ENCODE results near the gene SOBP.

SOBP gene

DNA sequence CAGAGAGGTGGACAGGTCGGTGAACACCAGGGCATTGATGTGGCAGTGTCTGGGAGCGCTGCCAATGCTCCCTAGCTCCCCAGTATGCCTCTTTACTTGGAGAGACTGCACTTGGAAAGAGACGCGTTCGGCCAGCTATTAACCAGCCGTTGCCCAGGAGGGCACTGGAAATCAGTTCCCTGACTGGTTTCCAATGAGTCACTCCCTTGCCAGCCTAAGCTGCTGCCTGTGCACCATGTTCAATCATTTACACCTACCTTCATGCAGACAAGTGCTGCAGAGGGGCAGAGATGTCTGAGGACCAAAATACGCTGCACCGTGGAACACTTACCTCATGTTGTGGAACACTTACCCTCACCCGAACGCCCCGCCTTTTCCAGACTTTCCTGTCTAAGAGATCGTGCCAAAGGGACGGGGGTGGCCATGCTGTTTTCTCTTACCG is 151.6 kb downstream of the SOBP start:
- no peak for DNase-seq (ENCODE audit: low spot score)

DNA sequence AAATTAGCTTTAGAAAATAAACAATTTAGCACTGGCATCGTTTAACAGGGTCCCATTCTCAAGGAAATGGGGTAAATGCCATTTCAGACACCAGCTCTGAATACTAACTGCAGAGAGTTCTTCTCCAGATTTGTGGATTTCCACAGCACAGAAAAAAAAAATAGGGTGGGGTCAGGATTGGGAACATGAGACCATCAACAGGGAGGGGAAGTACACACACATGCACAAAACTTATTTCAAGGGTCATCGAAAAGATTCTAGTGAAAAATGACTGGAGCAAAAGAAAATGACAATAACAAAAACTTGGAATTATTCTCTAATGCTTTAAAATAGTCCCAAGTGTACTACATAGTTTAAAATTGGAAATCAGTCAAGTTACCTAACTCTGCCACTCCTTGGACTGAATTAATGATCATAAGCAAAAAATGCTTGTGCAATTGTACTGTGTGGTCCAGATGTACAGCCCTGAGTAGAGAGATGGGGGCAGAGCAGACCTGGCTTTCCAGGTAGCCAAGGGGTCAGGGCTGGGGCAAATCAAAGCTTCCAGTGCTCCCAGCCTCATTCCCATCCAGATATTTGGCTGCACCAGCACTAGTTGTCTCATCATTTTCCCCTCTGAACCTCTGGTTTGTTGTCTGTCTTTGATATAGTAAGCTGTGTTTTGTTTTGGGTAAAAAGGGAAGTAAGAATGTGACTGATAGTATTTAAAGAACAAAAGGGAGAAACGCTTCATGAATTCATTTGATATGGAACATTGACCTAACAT is 152.4 kb downstream of the SOBP start:
- no peak for DNase-seq (ENCODE audit: low spot score)

DNA sequence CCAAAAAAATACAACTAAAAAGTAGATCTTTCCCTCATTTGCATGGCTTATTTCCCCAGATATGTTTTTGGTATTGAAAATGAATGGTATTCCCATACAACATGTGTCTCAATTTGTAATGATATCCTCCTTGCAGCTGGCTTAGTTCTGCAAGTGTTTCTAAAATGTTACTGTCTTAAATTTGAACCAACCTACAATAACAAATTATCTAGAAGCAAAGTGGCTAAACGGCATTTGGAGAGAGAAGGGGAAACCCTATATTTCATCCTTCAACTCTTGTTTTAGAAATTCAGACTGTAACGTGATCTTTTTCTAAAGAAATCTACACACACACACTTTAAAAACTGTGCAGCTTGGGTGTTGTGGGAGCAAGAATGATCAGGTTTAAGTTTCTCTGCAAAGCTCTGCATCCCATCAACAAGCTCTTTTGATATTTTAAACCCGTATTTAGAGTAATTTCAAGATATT is 153.0 kb downstream of the SOBP start:
- no peak for DNase-seq (ENCODE audit: low spot score)

DNA sequence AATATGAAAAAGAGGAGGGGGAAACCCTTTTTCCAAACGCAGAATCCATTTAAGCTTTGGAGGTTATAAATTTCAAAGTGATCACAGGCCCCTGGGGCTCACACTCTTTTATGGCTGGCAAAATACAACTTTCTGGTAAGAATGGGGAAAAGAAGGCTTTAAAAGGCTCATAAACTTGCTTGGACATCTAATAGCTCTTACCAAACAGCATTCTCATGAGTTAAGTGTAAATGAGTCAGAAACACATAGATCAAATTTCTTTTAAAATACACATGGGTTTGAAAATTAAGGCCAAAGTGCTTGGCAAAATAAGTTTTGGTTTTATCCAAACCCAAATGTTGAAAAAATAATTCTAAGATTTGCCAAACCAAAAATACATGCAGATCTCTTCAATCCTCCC is 154.6 kb downstream of the SOBP start:
- no peak for DNase-seq (ENCODE audit: low spot score)

DNA sequence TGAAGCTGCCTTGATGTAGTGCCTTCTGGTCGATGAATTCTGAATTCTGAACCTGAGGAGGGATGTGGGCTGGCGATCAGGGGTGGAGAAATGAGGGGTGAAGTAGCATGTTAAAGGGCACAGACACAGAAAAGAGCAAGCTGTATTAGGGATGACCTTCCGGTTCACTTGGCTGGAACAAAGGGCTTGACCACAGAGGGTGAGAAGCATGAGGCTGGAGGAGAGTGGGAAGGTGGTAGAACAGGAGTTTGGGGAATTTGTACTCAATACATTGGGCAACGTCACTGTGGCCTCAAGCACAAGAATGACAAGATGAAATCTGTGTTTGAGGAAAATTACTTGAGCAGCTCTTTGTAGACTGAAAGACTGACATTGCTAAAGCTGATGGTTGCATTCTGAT is 155.8 kb downstream of the SOBP start:
- no peak for DNase-seq (ENCODE audit: low spot score)

DNA sequence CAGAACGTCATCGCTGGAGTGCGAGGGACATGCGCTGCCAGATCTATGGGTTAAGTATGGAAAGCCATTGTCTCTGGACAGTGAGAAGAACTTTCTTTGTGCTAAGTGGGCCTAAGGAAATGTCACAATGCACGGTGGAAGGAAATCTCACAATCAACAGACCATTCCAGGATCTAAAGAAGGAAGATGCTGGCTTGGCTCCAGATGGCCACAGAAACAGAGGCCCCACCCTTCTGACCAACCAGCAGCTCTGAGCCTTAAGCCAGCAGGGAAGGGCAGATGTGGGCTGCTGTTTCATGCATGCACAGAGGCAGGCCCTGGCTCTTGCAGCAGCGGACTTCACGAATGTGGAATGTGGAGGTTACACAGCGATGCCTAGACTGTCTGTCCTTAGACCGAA is 156.3 kb downstream of the SOBP start:
- DNase-seq (ENCODE audit: low spot score), result no peak

DNA sequence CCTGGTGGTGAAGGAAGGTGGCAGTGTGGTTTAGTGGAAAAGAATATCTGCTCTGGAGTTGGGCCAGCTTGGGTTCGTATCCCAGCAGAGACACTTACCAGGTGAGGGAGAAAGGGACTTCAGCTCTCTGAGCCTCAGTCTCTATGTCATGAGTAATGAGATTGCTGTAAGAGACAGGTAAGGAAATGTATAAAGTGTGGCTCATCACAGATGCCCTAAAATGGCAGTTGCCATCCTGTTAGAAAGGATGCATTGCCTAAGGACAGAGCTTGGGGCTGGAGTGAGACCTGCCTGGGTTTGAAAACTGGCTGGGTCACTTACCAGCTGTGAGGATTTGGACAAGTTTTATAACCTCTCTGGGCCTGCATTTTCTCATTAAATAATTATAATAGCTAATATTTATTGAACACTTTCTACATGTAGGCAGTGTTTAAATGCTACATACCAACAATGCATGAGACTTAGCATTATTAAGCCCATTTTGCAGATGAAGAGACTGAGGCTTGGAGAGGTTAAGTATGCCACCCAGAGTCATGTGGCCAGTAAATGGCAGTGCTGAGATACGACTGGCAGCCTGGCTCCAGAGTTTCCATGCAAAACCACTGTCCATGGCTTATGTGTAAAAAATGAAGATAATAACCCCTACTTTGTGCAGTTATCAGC is 157.0 kb downstream of the SOBP start:
- DNase-seq (ENCODE audit: low spot score), result no peak

DNA sequence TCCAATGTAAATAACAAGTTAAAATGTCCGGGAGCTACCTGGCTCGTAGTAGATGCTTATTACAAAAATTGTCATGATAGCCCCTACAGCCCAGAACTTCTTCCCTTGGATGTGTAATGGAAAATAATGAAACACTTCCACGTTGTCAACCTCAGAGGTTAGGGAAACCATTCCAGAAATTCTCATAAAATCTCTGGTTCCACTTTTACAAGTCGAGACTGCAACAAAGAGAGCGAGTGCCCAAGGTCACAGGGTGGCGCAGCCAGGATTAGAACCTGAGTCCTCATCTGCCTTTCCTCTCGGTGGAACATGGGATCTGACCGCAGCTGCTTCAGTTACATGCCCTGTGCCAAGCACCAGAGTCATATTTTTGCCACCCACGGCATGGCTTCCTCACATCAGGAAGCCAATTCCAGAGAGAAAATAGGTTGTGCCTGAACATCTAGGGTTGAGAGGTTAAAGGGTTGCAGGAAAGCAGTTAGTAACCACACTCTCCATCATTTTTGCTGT is 157.6 kb downstream of the SOBP start:
- no peak for DNase-seq (ENCODE audit: low spot score)

DNA sequence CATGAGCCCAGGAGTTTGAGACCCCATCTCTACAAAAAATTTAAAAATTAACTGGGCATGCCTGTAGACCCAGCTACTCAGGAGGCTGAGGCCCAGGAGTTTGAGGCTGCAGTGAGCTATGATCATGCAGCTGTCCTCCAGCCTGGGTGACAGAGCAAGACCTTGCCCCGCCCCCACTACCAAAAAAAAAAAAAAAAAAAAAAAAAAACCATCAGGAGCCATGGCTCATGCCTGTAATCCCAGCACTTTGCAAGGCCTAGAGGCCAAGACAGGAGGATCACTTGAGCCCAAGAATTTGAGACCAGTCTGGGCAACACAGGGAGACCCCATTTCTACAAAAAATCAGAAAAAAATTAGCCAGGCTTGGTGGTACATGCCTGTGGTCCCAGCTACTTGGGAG is 159.1 kb downstream of the SOBP start:
- DNase-seq (ENCODE audit: low spot score), result no peak

DNA sequence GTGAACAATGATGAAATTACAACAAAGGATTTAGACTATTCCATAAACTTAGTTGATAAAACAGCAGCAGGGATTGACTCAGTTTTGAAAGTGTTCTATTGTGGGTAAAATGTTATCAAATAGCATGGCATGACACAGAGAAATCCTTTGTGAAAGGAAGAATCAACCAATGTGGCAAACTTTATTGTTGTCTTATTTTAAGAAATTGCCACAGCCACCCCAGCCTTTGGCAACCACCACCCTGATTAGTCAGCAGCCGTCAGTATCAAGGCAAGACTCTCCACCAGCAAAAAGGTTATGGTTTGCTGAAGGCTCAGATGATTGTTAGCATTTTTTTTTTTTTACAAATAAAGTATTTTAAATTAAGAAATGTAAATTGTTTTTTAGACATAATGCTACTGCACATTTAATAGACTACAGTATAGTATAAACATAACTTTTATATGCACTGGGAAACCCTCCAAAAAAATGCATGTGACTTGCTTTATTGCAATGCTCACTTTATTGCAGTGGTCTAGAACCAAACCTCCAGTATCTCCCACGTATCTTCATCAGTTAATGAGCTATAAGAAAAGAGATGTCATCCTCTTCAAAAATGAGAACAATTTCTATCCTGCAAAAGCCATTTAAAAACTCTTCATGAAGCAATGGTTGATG is 162.7 kb downstream of the SOBP start:
- no peak for DNase-seq (ENCODE audit: low spot score)

DNA sequence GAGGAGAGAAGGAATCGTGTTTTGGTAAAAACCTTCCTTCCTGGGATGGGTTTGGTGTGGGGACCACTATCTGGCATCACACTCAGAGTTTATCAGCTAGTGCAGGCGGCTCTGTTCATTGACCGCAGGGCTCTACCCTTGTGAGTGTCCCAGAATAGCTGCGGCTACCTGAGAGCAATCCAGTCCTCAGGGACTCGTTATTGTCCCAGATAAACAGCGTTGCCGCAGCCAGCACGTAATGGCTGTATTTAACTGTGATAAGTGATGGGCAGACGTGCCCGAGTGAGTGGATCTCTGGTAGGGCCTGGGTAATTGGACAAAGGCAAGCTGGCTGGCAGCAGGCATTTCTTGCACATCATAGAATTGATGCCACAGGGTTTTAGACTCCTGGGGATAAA is 163.3 kb downstream of the SOBP start:
- no peak for DNase-seq (ENCODE audit: low spot score)

DNA sequence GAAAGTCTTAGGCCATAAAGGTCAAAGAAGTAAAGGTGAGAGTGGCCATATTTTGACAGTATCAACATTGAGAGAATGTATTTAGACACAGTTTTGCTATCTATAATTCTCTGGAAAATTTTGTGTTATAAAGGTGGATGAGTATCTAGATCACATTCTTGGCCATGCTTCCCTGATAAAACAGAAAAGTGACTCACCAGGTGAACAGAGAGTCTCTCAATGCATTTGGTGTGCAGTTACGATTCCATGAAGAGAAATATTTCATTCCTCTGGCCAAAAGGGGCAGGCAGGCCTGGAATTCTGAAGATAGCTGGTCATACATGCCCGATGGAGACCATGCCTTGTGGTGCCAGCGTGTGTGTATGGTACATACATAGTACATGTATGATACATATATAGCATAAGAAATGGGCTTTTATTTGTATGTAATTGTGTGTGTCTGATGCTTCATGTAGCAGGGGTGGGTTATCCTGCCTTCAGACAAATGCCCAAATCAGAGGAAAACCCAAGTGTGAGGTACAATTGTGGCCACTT is 164.0 kb downstream of the SOBP start:
- DNase-seq (ENCODE audit: low spot score), result no peak

DNA sequence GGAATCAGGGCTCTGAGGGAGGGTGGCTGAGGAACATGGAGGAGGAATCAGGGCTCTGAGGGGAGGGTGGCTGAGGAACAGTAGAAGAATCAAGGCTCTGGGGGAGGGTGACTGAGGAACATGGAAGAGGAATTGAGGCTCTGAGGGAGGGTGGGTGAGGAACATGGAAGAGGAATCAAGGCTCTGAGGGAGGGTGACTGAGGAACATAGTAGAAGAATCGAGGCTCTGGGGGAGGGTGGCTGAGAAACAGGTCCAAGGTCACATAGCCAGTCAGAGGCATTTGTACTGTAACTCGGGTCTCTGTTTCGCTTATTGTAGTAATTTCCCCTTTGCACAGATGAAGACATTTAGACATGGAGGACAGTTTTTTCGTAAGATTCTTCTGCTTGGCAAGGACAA is 164.8 kb downstream of the SOBP start:
- DNase-seq (ENCODE audit: low spot score), result no peak

DNA sequence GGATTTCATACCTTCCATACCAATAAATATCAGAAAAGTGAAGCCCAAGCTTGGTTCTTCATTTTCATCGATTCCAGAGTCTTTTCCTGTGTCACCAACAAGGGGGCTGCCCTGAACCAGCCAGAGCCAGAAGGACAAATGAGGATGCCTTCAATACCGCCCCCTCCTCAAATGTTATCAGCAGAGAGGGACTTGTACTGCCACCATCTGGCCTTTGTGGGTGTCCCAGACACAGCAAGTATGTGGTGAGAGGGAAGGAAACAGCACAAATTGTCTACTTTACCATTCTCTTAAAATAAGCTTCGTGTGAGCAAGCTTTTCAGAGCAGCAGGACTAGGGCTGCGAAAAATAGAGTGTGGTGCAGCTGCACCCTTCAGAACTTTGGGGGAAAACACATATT is 165.3 kb downstream of the SOBP start:
- DNase-seq (ENCODE audit: low spot score), result no peak

DNA sequence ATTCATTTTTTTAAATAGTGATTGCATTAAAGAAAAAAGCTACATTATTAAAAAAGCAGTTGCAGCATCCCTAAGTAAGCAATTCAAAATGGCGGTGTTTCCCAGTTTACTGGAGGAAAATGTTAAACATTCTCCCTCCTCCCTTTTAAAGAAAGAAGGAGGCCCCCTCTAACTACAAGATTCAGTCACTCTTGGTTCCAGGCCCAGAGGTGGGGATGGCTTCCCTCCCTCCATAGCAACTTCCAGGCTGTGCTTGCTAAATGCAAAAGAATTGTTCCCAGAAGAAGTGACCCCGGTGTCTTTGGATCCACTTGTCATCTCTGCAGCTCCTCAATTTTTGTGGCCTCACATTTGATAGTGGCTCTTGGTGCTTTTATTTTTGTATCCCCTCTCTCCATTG is 165.9 kb downstream of the SOBP start:
- DNase-seq (ENCODE audit: low spot score), result no peak

DNA sequence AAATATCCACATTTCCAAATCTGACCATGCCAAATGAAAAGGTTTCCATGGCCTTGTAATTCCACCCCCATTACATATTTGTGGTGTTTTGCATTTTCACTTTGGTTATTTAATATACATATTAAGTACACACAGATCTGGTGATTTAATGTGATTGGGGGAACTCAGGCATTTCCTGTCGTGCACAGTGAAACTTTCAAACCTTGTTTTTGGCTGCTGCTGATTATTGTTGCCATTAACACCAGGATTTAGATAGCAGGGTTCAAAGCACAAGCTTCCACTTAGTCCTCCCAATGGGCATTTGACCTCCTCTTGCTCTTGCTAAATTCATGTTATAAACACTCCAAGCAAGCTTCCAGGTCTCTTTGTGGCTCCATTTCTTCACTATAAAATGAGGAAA is 166.5 kb downstream of the SOBP start:
- DNase-seq (ENCODE audit: low spot score), result no peak

DNA sequence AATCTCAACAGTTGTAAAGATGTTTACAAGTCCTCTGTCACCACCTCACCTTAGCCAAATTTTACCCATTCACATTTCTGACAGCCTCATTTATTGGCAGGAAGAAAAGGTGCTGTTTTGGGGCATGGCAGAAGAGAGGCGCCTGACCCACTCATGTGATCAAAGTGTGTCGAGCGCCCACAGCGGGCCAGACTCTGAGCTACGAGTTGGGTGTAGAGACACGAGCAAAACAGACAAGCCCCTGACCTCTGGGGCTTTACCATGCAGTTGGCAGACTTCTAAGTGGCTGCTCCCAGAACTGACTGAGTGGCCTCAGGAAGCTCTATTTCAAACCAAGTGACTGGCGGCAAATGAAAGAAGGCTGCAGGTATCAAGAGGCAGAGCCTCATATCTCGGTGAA is 167.0 kb downstream of the SOBP start:
- no peak for DNase-seq (ENCODE audit: low spot score)

DNA sequence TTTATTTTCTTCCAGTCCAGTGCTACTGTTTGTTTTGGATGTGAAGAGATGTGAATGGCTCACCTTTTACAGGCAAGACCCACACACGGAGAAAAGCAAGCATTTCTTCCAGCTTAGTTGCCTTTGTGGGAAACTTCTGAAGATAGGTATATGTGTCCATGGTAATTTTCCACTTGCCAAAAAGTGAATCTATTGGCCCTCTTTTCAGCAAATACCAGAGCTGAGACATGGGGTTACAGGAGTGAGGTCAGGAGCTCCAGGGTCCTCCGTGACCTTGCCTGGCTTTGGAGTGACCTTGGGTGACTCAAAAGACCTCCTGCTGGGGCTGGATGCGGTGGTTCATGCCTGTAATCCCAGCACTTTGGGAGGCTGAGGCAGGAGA is 167.4 kb downstream of the SOBP start:
- no peak for DNase-seq (ENCODE audit: low spot score)

DNA sequence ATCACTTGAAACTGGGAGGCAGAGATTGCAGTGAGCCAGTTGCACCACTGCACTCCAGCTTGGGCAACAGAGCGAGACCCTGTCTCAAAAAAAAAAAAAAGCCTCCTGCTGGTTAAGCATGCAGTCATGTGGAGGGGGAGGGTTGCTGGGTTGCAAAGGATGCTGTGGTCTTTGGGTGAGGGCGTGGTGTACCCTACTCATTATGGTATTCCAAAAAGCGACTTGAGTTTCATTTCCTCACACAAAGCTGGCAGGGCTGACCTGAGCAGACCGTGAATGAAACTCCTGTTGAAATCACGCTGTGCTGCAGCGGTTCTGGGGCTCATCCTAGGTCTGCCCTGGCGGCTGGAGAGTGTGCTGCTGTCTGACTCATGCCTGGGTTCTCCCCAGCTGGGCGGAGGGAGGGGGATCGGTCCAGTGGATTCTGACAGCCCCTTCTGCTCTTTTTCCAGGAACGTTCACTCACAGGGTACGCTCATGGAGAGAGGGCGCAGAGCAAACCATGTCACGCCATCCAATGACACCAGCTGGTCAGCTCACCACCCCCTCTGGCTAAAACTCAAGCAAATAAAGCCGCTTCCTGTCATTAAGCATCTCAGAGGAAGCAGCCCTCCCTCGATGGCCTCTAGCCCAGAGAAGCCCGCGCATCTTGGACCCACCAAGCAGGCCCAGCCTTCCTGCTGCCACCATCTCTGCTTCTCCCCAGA is 168.0 kb downstream of the SOBP start:
- no peak for DNase-seq (ENCODE audit: low spot score)

DNA sequence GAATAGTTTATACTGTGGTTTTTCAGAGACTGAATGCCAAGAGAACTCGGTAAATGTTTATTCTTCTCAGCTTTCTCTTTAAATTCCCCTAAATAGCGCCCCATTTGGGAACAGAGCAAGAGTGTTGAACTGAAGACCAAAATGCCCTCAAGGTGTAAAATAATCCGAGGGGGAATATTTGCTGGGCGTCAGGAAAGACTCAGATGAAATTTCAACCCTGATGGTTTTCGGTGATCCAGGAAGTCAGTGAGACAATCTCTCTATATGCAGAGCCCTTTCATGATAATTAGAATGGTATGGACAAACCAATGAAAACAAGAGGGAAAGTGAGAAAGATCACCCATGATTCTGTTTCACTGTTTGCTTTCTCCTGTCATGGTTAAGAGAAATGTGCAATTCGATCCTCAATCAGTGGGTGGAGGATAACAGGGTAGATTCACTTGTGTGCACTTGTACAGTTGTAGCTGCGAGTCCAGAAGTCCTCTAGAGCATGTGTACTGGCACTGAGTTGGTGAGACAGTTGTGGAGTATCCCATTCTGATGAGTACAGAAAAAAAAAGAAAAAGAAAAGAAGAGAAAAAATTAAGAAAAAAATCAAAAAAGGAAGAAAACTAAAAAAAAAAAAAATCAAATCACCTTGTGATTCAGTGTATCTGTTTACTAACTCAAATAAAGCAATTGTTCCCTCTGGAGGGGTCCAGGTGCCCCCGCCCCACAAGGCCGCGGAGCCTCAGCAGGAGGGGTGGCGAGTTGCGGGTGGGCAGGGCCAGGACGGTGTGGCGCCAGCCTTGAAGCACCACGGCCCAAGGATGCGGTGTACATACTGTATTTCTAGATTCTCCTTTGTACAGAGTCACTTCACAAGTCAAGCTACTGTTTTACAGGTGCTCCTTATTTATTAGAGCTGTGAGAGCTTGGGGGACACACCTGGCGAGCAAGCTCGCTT is 169.3 kb downstream of the SOBP start:
- no peak for DNase-seq (ENCODE audit: low spot score)

DNA sequence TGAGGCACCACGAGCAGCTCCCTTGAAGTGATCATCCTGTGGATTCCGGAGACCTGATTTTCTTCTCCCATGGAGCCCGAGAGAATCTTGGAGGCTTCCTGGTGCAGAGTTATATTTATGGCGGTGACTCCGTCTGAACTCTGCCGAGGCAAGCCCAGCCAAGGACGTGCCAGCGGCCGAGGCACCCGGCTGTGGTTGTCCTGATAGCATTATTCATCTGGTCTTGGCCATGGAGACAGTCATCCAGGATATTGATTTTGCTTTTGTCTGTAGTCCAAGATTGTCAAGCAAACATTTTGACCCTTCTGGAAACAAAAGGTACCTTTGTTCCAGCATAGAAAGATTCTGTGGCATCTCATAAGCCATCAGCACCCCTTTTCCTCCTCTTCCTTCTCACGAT is 170.9 kb downstream of the SOBP start:
- DNase-seq (ENCODE audit: low spot score), result no peak
